Measurements from ENCODE around the gene SPRR2A.

GRCh38 chr1:153058826-153059784, 1.8 kb upstream of the SPRR2A start:
- no peak for TF ChIP-seq CTCF (IDR thresholded peaks at IDR 0.05; ENCODE audit: poor library complexity, severe bottlenecking)
- TF ChIP-seq TAF1 (IDR thresholded peaks at IDR 0.05; ENCODE audit: low read depth): no peak
